HG02943 (cell line): ENCODE data around the gene SMCO2.

Experiments used
- ATAC-seq: cut with Tn5 transposase; IDR thresholded peaks from one replicate; pipeline ENCODE4 v1.9.1; 2021; ENCODE audit warnings: mild to moderate bottlenecking, low read depth, moderate library complexity; ENCODE audit not compliant: unreplicated experiment

The SMCO2 gene

GRCh38 chr12:27497446-27497845 lies 50.9 kb downstream of the SMCO2 start:
- ATAC-seq, result no peak

- no peak for ATAC-seq
Measured at GRCh38 chr12:27498149-27498548, 51.6 kb downstream of the SMCO2 start.

GRCh38 chr12:27498761-27499160 lies 52.2 kb downstream of the SMCO2 start:
- ATAC-seq, result no peak

GRCh38 chr12:27499377-27499776 lies 52.8 kb downstream of the SMCO2 start:
- ATAC-seq, result no peak

GRCh38 chr12:27500546-27500945 lies 54.0 kb downstream of the SMCO2 start:
- ATAC-seq, result no peak

- no peak for ATAC-seq
Measured at GRCh38 chr12:27502021-27502435, 55.5 kb downstream of the SMCO2 start.

GRCh38 chr12:27504507-27504906 lies 58.0 kb downstream of the SMCO2 start:
- no peak for ATAC-seq

- no peak for ATAC-seq
Measured at GRCh38 chr12:27505109-27505508, 58.6 kb downstream of the SMCO2 start.

- no peak for ATAC-seq
Measured at GRCh38 chr12:27505761-27506160, 59.2 kb downstream of the SMCO2 start.

GRCh38 chr12:27506645-27507189 lies 60.2 kb downstream of the SMCO2 start:
- ATAC-seq, result no peak

GRCh38 chr12:27508736-27509431 lies 62.3 kb downstream of the SMCO2 start:
- no peak for ATAC-seq

- no peak for ATAC-seq
Measured at GRCh38 chr12:27511031-27511722, 64.6 kb downstream of the SMCO2 start.

GRCh38 chr12:27511723-27512045 lies 65.1 kb downstream of the SMCO2 start:
- ATAC-seq, result no peak

GRCh38 chr12:27513155-27513824 lies 66.8 kb downstream of the SMCO2 start:
- no peak for ATAC-seq

- no peak for ATAC-seq
Measured at GRCh38 chr12:27515671-27516070, 69.1 kb downstream of the SMCO2 start.

GRCh38 chr12:27516625-27517024 lies 70.1 kb downstream of the SMCO2 start:
- ATAC-seq, result no peak

- no peak for ATAC-seq
Measured at GRCh38 chr12:27517546-27517945, 71.0 kb downstream of the SMCO2 start.

GRCh38 chr12:27517961-27518665 lies 71.6 kb downstream of the SMCO2 start:
- ATAC-seq, result no peak

GRCh38 chr12:27521066-27521465 lies 74.5 kb downstream of the SMCO2 start:
- ATAC-seq, result no peak

- ATAC-seq, result no peak
Measured at GRCh38 chr12:27521981-27522380, 75.4 kb downstream of the SMCO2 start.

- ATAC-seq, result no peak
Measured at GRCh38 chr12:27523305-27523641, 76.7 kb downstream of the SMCO2 start.
